ENCODE measurements around the gene RALGAPB.

Gene RALGAPB

DNA sequence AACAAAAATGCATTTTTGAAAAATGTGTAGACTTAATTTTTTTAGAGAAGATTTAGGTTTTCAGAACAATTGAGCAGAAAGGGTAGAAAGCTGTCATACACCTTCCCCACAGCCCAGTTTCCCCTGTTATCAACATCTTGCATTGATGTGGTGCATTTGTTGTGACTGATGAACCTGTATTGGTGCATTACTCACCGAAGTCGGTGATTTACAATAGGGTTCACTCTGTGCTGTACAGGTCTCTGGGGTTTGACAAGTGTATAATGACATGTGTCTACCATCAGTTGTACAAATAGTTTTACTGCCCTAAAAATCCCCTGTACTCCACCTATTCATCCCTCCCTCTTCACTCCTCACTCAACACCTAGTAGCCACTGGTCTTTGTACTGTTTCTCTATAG is 84.5 kb downstream of the RALGAPB start:
- TF ChIP-seq, protein P1, sequence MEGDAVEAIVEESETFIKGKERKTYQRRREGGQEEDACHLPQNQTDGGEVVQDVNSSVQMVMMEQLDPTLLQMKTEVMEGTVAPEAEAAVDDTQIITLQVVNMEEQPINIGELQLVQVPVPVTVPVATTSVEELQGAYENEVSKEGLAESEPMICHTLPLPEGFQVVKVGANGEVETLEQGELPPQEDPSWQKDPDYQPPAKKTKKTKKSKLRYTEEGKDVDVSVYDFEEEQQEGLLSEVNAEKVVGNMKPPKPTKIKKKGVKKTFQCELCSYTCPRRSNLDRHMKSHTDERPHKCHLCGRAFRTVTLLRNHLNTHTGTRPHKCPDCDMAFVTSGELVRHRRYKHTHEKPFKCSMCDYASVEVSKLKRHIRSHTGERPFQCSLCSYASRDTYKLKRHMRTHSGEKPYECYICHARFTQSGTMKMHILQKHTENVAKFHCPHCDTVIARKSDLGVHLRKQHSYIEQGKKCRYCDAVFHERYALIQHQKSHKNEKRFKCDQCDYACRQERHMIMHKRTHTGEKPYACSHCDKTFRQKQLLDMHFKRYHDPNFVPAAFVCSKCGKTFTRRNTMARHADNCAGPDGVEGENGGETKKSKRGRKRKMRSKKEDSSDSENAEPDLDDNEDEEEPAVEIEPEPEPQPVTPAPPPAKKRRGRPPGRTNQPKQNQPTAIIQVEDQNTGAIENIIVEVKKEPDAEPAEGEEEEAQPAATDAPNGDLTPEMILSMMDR (IDR thresholded peaks at IDR 0.05; ENCODE audit: insufficient read depth, low read depth, low read length, missing control alignments), result no peak
- no peak for DNase-seq (ENCODE audit: low read depth)
- no peak overlapping the region for H3K4me3 ChIP-seq (ENCODE audit: low read length)

DNA sequence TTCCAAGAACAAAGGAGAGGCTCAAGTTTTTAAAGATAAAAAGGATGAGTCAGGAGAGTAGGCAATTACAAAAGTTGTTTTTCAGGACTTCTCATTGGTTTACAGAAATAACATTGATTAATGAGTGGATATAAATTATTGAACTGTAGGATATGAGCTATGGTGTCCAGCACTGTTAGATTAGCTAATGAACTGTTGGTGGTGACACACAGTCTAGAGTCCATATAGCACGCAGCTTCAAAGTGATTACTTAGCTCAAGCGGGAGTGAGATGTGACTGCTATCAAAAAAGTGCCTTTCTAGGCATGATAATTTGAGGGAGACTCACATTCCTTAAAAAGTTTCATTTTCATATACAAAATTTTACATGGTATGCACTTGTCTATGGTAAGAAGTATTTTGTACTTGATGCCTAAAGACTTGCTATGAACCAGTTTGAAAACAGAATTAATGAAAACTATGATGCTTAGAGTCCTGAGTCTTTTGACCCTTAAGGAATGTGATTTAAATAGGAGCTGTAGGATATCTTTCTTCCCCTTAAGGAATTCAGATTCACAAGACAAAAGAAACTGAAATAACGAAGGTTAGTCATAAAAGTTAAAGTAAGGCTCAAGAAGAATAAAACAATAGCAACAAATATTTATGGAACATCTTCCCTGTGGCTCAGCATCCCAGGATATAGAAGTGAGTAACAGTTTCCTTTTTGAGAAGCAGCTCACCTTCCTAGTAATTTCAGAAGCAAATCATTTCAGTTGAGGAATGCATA is 86.1 kb downstream of the RALGAPB start:
- TF ChIP-seq, protein P1 (IDR thresholded peaks at IDR 0.05; ENCODE audit: insufficient read depth, low read depth, low read length, missing control alignments), result no peak
- DNase-seq (ENCODE audit: low read depth), result no peak
- no peak overlapping the region for H3K4me3 ChIP-seq (ENCODE audit: low read length)

DNA sequence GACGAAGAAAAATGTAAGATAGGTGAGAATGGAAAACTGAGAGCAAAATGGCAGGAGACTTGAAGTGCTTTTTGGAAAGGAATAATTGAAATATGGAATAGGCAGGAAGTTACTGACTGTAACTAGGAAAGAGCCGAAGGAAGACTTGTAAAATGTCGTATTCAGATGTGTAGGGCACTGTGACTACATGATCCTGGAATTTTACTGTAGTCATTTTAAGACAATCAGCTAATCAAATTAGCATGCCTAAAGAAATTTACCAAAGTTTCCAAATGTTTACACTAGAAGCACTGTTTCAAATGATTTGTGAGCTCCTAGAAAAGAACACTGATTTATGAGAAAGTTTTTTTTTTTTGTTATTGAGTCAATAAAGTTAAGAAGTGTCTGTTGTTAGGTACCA is 87.1 kb downstream of the RALGAPB start:
- DNase-seq (ENCODE audit: low read depth), result no peak
- TF ChIP-seq, protein P1 (IDR thresholded peaks at IDR 0.05; ENCODE audit: insufficient read depth, low read depth, low read length, missing control alignments), result no peak

DNA sequence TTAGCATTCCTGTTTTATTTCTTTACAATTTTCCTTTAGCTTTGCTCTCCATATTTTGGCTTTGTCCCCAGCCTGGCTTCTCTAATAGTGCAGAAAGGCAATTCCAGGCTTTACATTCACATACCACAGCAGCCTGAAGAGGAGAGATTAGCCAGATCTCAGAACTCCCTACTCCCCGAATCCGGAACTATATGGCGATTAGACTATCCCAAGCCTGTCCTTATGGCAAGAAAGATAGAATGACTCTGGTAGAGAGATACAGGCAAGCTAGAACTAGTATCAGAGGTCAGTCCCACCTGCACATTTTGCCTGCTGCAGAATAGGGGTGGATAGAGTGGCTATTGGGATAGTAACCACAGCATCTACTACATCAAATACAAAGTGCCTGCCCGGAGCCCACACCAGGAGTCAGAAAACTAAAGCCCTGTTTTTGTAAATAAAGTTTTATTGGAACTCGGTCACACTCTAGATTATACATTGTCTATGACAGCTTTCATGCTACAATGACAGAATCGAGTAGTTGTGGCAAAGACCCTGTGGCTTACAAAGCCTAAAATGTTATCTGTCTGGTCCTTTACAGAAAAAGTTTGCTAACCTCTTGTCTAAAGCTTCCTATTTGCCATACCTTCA is 91.3 kb downstream of the RALGAPB start:
- no peak for DNase-seq (ENCODE audit: low read depth)
- no peak overlapping the region for H3K4me3 ChIP-seq (ENCODE audit: low read length)
- TF ChIP-seq, protein P1 (IDR thresholded peaks at IDR 0.05; ENCODE audit: insufficient read depth, low read depth, low read length, missing control alignments), result no peak

More for the DNA sequence above, 87.1 kb downstream of the RALGAPB start:
- no peak overlapping the region for H3K4me3 ChIP-seq (ENCODE audit: low read length)

DNA sequence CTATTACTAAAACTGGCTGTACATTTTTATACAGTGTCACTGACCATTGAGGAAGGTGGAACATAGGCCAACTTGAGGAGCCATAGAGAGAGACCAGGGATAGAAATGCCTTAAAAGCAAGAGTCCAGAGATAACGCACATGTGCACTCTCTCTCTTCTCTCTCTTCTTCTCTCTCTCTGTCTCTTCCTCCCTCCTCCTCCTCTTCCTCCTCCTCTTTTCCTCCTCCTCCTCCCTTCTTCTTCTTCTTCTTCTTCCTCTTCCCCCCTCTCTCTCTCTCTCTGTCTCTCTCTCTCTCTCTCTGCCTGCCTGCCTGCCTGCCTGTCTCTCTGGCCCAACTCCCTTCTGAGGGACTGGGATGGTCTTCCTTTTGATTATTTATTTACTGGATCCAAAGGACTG is 92.0 kb downstream of the RALGAPB start:
- H3K4me3 ChIP-seq (ENCODE audit: low read length), result no peak overlapping the region
- DNase-seq (ENCODE audit: low read depth), result no peak
- TF ChIP-seq, protein P1 (IDR thresholded peaks at IDR 0.05; ENCODE audit: insufficient read depth, low read depth, low read length, missing control alignments), result no peak

DNA sequence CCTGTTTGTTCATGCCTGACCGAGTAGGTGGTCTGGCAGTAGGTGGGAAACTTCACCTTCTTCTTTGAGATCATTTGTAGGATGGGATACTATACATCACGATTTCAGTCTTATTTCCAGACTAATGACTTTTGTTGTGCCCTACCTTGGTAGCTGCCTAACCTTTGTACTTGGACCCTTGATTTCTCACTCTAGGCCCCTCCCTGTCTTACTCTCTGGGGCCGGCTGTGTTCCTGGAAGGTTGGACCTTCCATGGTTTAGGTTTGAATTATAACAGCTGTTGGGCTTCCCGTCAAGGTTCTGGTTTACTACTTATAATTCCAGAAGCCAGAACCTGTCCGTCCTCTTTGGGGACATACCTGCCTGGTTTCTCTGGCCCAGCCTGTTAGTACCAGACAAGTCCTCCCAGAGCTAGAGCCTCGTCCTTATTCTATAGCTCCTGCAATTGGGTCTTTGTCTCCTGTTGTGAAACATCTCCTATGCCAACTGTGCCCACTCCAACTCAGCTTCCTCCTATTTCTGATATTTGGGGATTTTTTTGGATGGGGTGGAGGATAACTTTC is 93.5 kb downstream of the RALGAPB start:
- peak; percentile 29 for DNase-seq (ENCODE audit: low read depth)
- no peak overlapping the region for H3K4me3 ChIP-seq (ENCODE audit: low read length)
- TF ChIP-seq, protein P1 (IDR thresholded peaks at IDR 0.05; ENCODE audit: insufficient read depth, low read depth, low read length, missing control alignments), result no peak

Measured in epithelial cell of esophagus (primary cell).